Stimulated activated CD8-positive, alpha-beta memory T cell treated with anti-CD3 and anti-CD28 coated beads, Interleukin-15, amount 100 ng/mL, for 4 hours (primary cell): ENCODE data around the gene ZNF831.

Experiments used
- DNase-seq, 2 donors: peaks; one replicate each; pipeline ENCODE4 v3.0.0-alpha.2; 2020; ENCODE audit warnings: low read depth in 2 of 2

ZNF831 gene

DNA sequence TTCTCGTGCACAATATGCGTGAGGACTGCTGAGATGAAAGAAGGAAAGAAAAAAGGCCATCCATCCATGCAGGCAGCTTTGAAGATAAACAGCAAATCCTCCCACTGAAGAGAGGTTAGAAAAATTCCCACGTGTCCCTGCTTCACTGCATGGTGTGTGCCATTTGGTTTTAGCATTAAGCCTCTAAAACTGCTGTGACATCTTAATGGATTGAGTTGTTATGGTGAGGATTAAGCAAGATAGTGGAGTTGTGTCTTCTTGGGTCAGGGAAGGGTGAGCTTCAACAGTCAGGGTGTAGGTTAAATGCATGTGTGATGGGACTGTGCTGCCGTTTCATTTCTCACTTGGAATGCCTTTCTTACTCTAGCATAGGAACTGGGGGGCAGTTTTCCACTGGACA lies 50.5 kb downstream of the ZNF831 start:
- DNase-seq: no peak

DNA sequence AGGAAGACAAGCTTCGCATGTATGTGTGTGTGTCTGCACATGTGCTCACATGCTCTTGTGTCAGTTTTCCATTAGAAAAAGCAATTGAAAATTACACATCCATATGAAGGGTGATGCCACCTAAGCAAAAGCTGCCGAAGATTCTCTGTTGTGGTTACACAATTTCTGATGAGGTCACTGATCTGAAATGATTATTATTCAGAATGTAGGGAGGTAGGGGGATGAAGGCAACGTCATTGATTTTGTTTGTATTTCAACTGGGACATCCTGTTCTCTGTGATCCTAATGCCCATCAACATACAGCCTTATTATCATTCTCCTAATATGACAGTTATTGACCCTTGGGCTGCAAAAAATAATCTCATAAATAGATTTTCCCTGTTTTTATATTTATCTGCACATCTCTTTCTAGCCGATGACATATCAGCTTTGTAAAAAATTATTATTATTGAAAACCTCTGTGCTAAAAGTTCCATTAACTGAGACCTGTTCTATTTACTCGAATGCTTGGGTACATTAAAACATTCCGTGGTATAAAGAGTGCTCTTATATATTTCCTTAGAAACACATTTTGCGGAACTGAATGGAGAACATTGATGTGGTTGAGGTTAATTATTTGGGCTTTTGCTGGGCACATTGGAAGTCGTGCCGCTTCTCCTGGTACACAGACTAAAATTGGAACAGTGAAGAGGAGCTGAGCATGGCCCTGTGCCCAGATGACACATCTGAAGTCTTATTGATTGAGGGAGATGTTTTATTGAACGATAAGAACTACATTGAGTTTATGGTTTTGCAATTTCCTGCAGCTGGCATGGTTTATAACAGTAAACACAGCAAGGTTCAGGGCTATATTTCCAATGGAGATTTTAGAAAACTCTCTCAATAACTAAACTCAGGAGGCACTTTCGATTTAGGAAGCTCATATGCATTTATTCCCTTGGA lies 51.3 kb downstream of the ZNF831 start:
- no peak for DNase-seq

DNA sequence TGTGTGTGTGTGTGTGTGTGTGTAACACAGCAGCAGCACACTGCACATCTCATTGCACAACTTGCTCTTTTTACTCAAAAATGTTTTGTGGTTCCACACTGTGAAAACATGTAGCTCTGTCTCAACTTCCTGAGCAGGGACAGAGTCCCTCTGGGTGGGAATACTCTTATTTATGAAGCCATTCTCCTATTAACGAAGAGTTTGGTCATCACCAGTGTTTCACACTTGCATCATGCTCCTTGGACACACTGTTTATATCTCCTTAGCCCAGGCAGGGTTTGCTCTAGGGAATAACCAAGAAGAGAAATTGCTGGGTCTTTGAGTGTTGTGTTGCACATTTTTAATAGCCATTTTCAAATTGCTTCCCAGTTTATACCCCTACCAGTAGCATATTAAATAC lies 53.6 kb downstream of the ZNF831 start:
- DNase-seq: no peak

DNA sequence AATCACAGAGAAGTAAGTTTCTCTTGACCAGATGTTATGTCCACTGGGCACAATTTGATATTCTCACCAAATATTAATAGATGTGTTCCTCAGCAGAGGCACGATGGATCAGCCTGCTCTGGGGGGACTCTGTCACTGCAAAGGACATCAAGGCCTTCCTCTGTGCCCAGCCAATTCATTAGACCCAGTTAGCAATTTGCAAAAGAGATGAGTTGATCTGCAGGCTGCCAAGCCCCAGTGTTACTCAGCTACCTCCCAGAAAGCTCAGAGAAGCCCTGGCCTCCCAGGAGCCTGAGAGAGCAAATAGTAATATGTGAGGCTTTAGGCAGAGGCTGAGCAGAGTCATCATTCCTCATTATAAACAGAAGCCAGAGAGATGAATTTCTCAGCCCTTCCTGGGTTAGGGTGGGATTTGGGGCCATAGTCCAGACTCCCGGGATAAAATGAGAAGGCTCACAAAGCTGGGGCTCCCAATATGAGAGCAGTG lies 54.2 kb downstream of the ZNF831 start:
- DNase-seq: no peak

DNA sequence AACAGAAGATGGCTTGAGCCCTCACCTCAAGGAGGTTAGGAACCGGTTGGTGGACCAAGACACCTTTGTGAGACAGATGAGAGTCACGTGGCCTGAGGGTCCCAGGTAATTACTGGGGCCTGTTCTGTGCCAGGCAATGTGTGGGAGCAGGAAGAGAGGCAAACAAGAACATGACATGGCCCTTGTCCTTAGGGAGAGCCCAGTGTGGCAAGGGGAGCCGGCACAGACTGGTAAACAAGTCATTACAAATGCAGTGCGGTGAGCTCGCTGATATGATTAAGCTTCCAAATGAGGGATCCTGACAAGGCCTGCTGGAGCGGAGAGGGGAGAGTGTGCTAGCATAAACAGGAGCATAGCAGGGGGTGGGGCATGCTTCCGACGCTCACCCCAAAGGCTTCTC lies 55.6 kb downstream of the ZNF831 start:
- DNase-seq: no peak

DNA sequence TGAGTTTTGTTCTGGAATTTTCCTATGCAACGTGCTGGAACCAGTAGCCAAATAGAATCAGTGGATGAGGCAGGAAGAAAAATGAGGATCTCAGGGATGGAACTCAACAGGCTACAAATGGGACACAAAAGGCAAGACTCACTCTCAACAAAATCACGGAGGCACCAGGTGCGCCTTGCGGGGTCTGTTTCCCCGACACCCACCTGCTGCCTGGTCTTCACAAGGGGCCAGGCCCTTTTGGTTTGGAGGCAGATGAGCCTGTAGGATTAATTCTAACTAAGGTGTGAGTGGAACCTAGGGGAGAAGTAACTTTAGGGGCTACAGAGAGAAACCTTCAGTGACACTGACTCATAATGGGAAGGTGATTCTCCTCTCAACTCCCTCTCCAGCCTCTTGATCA lies 56.5 kb downstream of the ZNF831 start:
- DNase-seq: no peak

DNA sequence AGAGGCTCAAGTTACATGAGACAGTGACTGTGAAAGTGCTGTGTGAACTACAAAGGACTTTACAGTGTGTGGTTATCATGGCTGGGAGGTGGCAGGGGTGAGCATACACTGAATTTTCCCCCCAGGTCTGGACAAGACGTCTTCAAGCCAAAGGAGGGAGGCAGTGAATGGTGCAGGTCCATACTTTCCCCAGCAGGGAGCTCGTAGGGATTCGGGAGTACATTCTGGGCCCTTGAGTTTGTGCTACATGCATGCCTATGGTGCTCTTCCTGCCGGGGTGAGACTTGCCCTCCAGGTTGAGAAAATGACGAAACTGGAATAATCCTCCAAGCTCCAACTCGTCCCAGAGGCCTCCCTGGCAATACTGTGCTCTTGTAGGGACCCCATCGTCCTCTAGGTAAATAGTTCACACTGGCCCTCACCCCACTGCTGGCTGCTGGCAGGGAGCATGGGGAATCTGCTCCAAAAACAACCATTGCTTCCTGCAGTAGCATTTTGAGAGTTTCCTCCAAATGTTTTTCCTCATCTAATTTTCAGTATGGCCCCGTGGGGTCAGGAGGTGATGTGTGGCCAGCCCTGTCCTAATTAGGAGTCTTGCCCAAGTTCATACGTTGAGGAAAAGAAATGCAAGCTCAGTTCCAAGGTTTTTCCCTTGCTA lies 57.6 kb downstream of the ZNF831 start:
- DNase-seq: no peak

DNA sequence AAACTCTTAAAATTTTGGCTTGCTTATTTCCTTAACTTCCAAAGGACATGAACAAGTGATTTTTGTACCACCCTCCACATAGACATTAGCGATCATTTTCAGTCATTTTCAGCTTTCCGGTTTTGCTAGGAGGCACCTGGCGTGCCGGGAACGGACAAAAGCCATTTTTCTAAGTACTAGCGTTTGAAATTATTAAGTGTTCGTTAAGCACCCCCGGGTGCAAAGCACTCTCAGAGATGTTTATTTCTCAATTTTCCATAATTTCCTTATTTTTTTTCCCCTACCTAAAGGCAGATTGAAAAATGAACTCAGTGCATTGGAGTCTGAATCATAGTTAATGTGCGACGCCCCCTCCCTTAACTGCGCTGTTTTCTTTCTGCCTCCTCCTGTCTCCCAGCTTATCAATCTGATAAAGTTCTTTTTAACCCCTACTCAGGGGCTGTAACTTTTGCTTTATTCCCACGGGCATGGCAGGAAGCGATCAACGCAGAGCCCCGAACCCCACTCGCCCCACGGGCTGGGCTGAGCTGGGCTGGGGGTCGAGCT lies 58.2 kb downstream of the ZNF831 start:
- DNase-seq: no peak

DNA sequence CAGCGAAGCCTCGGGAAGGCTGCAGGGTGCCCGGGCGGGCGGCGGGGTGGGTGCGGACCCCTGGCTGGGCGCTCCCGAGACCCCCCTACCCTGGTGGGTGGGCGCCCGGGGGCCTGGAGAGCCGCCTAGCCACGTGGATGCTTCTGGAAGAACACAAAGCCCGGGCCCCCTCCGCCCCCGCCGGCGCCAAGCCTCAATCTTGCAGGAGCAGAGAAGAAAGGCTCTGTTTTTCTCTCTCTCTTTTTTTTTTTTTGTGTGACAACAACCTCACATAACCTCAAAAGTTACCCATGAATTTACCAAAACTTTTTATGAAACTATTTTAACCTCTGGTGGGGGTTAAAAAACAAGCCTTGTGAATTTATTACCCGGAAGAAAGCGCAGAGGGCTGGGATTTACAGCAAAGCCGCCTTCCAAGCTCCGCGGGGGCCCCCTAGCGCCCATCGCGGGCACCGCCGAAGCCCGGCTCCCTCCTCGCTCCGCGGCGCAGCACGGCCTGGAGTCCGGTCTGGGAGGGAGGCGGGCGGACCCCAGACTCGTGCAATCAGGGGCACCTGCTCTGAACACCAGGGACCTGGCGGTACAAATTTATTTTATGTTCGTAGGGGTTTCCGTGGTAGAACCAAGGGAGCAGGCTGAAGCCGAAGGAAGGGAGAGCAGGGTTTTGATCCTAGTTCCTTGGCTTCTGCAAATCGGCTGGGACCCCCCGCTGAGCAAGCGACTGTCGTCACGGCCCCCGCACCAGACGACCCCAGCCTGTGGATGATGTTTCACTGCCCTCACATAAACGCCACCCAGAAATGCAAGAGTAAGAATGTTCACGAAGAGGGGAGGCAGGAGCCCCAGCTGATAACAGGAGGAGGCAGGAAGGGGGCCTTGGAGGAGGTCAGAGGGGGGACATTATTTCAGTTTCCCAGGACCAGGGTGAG lies 58.9 kb downstream of the ZNF831 start:
- peak; percentile 51 to 54 for DNase-seq

DNA sequence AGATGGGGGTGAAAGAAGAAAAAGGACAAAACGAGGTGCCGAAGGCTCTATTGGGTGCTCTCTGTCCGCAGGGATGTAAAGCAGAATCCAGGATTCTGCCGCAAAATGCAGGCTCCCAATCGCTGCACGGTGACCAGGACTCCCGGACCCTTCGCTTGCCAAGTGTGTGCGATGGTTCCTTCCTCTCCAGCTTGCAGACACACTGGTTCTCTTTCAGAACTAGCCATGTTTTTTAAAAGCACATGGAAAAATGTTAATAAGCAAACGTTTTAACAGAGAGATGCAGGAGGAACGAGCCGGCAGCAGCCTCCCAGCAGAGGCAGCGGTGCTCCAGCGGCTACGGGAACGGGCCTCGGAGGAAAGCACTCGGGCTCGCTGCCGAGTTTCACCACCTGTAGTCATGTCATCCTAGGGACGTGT lies 59.6 kb downstream of the ZNF831 start:
- no peak for DNase-seq

DNA sequence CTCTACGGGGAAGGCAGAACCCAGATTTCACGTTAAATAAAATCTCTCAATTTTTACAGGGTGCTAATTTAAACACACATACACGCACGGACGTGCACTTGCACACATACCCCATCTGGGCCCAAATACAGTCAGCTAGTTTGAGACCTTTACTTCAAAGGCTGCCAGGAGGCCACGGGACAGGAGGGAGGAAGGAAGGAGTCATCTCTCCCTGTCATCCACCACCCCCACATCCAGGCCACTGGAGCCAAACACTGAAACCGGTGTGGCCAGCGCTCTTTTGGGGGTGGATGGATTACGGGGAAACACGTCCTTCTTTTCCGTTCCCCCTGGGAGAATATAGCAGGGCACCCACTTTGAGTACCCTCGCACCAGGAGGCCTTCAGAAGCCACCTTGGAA lies 60.1 kb downstream of the ZNF831 start:
- no peak for DNase-seq

DNA sequence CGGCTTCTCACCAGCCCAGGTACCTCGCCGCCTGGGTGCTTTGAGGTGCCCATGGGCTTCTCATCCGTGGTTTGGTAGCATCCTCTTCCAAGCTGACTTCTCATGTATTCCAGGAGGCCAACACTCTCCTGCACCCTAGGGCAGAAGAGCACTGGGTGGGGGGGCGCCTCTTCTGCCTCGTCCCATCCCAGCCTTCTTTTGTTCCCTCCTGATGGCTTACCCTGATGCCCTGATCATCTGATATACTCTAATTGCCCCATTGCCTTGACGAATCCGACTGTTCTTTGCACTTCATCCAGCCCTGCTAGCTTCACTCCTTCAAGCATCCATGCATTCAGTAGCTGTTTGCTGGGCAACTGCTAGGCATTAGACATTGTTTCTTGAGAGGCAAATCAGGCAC lies 60.6 kb downstream of the ZNF831 start:
- no peak for DNase-seq

DNA sequence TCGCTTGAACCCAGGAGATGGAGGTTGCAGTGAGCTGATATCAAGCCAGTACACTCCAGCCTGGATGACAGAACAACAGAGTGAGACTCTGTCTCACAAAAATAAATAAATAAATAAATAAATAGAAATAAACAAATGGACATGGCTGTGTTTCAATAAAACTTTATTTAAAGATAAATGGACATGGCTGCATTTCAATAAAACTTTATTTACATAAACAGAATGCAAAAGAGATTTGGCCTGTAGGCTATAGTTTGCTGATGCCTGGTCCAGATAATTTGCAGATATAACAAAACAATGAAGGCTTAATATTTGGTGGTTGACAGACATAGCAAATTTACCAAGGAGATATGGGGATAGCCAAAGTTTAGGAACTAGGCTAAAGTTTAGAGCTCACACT lies 66.8 kb downstream of the ZNF831 start:
- no peak for DNase-seq

DNA sequence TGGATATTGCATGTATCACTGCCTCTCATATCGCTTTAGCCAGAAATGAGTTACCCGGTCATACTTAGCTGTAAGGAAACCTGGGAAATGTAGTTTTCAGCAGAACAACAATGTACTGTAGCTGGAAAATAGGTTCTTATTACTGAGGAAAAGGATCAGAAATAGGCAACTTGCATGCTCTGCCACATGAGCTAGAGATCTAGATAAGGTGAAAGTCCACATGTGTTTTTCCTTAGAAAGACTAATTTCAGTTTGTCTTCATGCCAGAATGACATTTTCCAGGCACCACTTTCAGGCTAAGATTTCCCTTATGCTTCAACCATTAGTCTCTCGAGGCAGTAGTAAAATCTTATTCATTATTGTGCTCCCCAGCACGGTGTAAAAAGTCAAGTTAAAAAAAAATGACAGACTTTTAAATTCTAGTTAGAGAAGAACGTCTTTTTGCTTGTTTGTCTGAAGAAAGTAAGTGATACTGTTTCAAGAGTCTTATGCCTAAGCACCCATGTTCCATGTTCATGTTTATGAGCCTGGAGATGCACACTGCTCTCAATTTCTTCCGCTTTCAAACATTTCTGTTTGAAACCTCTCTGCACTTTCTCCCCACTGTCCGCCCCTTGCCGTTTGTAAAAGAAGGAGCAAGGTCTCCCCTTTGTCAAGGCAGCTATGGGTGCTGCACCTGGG lies 67.6 kb downstream of the ZNF831 start:
- DNase-seq: no peak

DNA sequence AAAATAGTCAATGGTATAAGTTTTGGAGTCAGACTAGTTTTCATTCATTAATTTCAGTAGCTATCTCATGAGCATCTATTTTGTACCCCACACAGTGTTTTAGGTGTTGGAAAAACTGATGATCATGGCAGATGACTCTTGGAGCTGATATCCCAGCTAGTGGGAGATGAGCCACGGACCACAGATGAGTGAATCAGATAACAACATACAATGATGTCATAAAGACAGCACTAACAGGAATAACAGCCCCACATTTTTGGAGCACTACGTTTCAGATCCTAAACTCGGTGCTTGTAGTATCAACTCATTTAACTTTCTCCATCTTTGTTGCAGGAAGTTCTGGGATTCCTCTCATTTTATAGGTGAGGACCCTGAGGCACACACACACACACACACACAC lies 69.0 kb downstream of the ZNF831 start:
- DNase-seq: no peak

DNA sequence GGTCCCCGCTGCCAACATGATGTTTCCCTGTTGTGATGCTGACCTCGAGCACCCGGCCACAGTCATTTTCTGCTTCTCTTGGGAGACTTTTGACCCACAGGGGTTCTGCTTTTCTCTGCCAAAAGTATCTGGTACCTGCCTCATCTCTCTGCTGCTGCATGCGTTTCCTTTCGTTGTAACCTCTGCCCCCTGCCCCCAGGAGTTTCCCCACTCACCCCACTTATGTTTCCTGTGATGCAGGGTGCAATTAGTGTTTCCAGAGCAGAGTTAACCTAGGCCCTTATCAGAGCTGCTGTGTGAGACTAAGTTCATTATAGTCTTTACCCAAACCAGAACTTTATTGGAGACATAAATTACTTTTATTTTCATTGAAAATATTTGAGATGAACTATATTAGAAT lies 71.6 kb downstream of the ZNF831 start:
- no peak for DNase-seq

DNA sequence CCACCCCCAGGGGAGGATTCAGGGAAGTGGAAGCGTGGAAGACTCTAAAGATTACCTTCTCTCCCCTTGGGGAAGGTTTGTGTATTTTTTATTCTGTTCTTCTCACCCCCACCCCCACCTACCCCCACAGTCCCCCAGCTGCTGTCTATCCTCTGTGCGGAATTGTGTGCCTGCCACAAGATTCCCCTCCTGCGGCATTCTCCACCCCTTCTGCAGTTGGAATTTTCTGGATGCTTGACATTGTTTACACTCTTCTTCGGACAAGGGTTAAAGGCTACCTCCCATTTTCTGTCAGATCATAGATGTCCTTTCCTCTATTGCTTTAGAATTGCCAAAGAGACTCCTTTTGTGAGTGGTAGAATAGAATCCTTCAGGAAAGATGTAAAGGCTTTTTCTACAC lies 76.4 kb downstream of the ZNF831 start:
- DNase-seq: no peak

DNA sequence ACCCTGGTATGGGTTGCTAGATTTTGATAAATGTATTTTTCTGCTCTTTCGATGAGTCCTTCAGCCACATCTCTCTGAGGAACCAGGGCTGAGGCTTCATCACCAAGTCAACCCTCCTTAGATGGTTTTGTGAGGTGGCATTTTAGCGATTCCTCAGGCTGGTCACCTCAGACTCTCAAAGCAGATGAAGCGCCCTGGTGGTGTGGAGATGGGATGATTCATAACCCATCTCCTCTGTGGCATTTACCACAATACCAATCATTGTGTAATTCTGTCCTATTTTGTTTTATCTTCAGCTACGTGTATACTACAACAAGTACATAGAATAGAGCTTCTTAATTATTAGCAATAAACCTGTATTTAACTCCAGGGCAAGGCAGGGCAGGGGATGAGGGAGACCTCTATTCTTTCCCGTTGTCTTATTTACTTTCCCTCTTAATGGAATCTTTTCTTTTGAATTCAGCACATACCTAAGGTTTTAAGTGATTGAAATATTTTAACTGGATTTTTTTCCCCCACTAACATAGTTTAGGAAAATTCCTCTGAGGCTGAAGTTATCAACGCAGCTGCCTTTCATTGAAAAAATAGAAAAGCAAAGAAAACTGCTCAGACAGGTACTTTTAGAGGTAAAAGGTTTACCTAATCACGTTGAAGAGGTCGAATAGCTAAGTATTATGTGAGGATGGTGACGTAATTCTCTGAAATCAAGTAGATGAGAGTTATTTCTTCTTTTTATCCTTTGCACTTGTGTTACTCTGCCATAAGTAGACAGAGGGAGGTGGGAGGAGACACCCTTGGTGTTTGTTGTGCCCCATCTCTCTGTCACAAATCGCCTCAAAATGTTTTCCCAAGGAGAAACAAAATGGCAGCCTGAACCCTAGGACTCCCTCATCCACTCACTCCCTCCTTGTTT lies 79.3 kb downstream of the ZNF831 start:
- DNase-seq: no peak

DNA sequence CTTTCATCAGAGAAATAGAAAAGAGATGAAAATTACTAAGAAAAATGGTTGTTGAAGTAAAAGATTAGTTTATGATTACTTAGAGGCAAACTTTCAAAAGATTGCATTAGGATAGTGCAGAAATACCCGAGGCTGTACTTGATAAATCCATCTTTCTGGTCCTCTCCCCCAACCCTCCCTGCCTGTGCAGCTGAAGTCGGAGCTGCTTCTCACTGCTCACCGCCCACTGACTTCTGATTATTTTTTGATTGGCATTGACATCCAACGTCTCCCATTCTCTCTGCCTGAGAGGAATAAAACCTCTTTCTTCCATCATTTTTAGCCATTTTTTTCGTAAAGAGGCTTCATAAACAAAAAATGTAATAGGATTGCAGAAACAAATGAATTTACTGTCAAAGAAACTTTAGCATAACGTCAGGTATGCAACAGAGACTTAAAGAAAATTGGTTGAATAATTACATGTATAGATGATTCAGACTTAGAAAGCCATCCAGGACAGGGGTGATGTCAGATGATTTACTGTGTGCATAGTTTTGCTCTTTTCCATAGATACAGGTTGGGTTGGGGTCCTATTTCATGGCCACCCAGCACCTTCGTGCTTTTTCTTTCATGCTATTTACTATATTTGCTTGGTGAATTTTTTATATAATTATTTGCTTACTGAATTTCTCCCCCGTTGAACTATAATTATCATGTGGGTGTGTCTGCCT lies 83.2 kb downstream of the ZNF831 start:
- no peak for DNase-seq
